GM18520 (cell line): ENCODE data around the gene TLR8.
"Not testable (repeated sequence)": the region's sequence is repeated elsewhere in the genome, so short reads cannot be mapped to it uniquely, and the experiment has no call there.

Experiments
- ATAC-seq: cut with Tn5 transposase; IDR thresholded peaks from one replicate; pipeline ENCODE4 v1.9.1; 2021; ENCODE audit not compliant: unreplicated experiment

TLR8 gene

DNA sequence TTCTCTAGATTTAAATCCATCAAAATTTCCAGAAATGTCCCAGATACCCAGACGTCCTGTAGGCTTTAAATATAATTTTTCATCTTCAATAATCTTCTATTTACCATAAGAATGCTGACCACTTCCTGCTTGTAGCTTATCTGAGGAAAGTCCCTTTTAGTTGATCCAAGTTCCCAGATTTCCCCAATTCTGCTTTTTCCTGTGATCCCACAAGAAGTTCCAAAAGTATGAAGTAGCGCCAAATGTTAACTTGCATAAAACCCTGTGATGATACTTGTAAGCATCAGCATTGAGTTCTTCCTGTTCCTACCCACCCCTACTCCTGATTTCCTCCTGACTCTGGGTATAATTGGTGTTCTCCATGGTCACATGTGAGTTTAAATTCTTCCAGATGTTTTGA is 10.6 kb upstream of the TLR8 start:
- no peak for ATAC-seq

DNA sequence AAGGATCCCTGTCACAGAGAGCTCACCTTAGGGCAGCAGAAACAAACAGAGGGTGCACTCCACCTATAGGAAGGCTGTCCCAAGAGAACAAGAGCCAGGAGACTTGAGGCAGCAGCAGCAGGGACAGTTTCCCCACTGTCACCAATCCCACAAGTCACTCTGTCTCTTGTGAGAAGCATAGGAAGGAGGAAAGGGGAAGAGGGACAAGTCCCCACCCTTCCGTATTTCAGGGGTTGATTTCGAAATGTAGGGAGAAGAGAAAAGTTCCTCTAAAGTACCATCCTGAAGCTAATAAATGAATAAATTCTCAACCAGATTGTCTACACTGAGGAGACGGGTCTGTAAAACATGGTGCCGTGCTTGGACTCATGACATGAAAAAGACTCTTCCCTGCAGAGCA is 9.5 kb upstream of the TLR8 start:
- ATAC-seq: no peak

DNA sequence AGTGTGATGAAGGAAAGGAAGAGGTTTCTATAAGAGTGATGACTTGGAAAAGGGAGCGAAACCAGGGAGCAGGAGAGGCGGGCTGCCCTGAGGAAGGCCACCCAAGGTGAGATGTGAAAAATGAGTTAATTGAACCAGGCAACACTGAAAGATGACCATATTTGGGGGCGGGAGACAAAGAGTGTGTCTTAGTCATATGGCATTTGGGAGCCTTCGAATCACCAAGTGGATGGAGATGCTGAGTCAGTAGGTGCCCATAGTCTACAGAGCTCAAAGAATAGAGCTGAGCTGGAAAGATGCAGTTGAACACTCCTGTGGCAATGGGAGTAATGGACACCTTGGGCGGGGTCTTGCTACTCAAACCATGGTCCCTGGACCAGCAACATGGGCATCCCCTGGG is 8.3 kb upstream of the TLR8 start:
- no peak for ATAC-seq

DNA sequence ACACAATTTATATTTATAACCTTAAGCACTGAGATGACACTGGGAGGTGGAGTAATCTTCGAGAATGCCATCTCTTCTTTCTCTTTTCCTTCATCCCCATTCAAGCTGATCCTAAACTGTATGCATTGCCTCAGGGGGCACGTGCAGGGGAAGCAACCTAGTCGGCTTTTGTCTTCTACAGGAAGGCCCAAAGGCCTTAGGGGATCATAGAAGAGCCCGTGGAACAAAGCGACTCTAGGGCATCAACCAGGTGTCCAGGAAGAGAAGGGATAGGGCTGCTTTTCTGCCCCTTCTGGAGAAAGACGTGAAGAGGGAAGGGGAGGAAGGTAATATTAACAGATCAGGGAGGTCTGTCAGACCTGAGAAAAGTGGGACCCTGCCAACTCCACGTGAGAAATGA is 6.9 kb upstream of the TLR8 start:
- no peak for ATAC-seq

DNA sequence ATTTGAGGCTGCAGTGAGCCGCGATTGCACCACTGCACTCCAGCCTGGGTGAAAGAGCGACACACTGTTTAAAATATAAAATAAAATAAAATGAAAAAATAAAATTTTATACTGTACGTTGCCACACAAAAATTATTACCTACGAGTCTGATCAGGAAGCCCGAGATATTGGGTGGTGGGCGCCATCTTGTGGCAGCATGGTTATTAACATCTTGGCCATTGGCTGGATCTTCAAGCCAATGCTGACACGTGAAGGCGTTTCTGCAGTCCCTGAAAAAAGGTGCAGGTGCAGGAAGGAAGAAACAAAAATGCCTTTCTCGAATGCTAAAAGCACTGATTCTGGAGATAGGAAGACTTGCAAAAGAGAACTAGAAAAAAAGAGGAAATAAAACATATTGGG is 4.9 kb upstream of the TLR8 start:
- ATAC-seq: no peak

DNA sequence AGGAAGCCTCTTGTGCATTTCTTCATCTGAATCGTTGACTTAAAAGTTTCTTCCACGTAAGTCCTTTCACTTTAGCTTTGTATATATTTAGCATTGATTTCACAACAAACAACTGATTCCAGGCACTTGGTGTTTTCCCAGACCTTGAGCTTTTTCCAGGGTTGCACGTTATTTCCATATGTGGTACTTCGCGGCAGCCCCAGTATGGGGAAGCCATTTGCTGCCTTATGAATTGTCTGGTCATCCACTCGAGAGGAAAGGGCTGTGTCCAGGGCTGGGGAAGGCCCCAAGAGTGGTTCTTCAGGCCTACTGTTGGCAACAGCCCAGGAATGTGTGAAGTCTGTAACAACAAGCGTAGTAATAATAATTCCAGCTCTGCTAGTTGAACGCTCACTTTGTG is 2.8 kb upstream of the TLR8 start:
- ATAC-seq: no peak

DNA sequence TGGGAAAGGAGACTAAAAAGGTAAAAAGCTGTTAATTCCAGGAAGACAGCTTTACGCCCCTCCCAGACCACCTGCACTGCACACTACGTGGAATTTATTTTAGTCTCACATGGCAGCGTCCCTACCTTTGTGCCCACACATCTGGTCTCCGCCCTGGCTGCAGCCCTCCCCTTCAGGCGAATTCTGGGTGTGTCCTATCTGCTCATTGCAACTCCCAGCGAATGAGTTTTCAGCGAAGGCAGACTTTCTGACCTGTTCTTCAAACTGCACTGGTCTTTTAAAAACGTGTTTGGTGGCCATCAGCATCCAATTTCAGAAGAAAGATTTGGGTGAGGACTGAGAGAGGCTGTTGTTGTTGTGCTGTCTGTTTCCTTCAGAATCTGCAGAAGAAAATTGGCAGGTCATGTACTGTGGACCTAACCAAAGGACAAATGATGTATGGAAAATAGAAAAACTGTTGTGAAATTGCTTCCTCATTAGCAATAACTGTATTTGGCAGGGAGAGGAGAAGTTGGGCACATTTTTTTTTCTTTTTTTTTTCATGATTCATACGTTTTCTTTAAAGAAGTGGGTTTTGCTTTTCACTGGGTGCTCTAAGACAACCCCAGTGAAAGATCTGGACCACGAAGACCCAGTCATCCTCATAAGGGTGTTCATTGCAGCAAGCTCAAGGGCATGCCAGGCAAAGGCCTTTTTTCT is 4.2 kb downstream of the TLR8 start:
- no peak for ATAC-seq

DNA sequence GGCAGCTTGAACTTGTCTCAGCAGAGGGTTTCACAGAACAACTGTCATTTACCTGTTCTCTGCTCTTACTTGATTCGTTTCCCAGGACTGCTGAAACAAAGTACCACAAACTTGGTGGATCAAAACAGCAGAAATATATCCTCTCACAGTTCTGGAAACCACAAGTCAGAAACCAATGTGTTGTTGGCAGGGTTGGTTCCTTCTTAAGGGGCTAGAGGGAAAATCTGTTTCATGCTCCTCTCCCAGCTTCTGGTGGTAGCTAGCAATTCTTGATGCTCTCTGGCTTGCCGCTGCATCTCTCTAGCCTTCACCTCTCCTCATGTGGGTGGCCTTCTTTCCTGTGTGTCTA is 4.7 kb downstream of the TLR8 start:
- ATAC-seq: no peak

DNA sequence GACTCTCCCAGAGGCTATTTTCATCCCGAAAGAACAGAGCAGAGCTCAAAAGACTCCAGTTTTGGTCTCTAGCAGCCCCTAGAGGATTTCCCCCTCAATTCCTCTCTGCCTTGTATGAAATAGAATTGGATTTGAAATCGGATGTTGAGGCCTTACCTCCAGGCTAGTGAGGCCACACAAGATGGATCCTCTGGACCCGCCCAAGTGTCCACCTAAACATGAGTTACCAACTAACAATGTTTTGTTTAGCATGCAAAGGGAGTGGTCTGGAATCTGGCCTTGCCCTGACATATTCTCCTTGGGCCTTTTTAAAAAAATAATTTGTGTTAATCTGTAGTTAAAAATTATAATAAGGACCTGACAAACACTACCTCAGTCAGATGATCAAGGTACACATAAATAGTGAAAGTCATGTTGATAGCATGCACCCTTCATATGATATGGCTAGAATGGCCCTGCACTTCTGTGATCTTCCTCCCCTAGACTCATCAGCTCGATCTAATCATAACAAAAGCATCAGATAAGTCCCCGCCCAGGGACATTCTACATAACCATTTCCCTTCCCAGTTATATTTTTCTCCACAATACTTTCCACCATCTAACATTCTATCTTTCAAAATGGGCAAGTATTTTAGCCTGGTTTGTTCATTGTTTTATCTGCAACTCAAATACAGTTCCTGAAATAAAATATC is 6.5 kb downstream of the TLR8 start:
- ATAC-seq: no peak

DNA sequence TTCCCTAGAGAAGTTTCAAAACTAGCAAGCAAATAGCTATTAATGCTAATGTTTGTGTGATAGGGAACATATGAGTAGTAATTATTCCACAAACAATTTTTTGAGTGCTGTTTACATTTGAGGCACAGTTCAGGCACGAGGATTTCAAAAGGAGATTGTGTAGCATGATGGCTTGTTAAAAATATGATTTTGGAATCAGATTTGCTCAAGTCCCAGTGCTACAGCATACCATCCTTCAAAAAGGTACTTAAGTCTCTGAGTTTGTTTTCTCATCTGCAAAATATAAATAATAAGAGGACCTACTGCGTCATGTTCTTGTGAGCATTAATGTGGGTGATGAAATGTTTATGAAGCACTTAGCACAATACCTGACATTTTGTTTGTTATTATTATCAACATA is 11.3 kb downstream of the TLR8 start:
- ATAC-seq: no peak

DNA sequence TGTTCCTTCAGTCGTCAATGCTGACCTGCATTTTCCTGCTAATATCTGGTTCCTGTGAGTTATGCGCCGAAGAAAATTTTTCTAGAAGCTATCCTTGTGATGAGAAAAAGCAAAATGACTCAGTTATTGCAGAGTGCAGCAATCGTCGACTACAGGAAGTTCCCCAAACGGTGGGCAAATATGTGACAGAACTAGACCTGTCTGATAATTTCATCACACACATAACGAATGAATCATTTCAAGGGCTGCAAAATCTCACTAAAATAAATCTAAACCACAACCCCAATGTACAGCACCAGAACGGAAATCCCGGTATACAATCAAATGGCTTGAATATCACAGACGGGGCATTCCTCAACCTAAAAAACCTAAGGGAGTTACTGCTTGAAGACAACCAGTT is 12.6 kb downstream of the TLR8 start:
- no peak for ATAC-seq

DNA sequence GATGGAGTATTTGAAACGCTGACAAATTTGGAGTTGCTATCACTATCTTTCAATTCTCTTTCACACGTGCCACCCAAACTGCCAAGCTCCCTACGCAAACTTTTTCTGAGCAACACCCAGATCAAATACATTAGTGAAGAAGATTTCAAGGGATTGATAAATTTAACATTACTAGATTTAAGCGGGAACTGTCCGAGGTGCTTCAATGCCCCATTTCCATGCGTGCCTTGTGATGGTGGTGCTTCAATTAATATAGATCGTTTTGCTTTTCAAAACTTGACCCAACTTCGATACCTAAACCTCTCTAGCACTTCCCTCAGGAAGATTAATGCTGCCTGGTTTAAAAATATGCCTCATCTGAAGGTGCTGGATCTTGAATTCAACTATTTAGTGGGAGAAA is 13.2 kb downstream of the TLR8 start:
- no peak for ATAC-seq

DNA sequence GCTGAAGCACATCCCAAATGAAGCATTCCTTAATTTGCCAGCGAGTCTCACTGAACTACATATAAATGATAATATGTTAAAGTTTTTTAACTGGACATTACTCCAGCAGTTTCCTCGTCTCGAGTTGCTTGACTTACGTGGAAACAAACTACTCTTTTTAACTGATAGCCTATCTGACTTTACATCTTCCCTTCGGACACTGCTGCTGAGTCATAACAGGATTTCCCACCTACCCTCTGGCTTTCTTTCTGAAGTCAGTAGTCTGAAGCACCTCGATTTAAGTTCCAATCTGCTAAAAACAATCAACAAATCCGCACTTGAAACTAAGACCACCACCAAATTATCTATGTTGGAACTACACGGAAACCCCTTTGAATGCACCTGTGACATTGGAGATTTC is 14.6 kb downstream of the TLR8 start:
- no peak for ATAC-seq

DNA sequence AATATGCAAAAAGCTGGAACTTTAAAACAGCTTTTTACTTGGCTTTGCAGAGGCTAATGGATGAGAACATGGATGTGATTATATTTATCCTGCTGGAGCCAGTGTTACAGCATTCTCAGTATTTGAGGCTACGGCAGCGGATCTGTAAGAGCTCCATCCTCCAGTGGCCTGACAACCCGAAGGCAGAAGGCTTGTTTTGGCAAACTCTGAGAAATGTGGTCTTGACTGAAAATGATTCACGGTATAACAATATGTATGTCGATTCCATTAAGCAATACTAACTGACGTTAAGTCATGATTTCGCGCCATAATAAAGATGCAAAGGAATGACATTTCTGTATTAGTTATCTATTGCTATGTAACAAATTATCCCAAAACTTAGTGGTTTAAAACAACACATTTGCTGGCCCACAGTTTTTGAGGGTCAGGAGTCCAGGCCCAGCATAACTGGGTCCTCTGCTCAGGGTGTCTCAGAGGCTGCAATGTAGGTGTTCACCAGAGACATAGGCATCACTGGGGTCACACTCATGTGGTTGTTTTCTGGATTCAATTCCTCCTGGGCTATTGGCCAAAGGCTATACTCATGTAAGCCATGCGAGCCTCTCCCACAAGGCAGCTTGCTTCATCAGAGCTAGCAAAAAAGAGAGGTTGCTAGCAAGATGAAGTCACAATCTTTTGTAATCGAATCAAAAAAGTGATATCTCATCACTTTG is 15.6 kb downstream of the TLR8 start:
- ATAC-seq: no peak

DNA sequence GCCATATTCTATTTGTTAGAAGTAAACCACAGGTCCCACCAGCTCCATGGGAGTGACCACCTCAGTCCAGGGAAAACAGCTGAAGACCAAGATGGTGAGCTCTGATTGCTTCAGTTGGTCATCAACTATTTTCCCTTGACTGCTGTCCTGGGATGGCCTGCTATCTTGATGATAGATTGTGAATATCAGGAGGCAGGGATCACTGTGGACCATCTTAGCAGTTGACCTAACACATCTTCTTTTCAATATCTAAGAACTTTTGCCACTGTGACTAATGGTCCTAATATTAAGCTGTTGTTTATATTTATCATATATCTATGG is 16.1 kb downstream of the TLR8 start:
- ATAC-seq: no peak

DNA sequence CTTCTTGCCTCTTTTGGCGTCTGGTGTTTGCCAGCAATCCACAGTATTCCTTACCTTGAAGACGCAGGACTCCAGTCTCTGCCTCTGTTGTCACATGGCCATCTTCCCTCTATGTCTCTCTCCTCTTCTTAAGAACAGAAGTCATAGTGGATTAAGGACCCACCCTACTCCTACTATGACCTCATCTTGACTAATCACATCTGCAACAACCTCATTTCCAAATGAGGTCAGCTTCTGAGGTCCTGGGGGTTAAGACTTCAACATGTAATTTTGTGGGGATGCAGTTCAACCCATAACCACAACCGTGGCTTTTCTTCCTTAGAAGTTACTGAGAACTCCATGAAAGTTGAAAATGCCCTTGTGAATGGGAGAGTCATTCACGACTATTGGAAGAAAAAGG is 23.3 kb downstream of the TLR8 start:
- ATAC-seq: no peak

DNA sequence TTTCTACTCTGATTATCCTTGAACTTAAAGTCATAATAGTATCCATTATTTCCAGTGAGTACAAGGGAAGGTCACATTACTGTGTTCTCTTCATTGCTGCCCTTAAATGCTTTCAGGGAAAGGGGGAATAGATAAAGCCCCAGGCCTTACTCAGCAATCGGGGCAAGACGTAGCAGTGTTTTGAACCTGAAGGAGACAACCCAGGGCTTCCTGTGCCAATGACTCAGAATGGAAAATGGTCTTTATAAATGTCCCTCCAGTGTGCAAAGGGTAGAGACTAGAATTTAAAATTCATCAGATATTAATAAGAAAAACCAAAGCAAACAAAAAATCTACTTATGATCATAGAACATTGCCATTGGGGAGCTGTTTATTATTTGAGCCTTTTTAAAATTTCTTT is 23.7 kb downstream of the TLR8 start:
- no peak for ATAC-seq

DNA sequence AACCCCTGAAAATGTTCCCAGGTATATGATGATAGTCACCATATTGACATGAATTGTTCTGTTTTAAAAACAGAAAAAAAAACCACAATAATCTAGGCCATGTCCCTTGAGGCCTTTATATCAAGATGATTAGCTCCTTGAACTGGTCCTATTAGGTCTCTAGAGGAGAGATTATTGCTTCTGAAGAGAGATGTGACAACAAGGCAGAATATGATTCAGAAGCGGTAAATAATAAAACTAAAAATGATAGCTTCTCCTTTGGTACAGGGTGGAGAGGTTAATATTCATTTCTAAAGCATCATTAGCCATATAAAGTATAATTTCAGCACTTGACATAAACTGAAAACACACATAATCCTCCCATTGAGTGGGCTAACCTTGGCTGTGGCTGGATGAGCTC is 25.8 kb downstream of the TLR8 start:
- ATAC-seq: no peak

DNA sequence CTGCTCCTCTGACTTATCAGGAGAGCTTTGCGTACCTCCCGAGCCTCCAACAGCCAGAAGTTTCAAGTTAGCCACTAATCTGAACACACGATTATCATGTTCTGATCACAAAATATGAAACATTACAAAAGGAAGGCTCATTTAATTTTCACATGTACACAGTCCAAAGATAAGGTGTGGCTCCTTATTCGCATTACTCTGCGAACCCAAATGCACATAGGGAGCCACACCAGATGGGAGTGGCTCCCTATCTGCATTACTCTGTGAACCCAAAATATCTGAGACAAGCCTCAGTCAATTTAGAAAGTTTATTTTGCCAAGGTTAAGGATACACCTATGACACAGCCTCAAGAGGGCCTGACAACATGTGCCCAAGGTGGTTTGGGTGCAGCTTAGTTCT is 28.4 kb downstream of the TLR8 start:
- ATAC-seq: no peak

DNA sequence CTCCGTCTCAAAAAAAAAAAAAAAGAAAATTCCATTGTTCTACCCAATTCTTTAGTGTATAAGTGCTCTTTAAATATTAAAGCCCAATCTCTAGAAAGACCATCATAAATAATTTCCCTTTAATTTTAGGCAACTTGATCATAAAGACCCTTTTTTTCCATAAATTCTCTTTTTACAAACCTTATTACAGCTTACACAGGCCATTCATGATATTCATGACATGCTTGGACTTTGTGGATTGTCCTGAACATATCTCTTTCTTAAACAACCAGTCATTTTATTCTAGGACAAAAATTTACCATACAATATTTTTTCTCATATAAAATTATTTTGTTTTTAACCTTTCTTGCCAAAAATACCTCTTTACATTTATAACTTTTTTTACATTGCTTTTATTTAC is 30.5 kb downstream of the TLR8 start:
- no peak for ATAC-seq

DNA sequence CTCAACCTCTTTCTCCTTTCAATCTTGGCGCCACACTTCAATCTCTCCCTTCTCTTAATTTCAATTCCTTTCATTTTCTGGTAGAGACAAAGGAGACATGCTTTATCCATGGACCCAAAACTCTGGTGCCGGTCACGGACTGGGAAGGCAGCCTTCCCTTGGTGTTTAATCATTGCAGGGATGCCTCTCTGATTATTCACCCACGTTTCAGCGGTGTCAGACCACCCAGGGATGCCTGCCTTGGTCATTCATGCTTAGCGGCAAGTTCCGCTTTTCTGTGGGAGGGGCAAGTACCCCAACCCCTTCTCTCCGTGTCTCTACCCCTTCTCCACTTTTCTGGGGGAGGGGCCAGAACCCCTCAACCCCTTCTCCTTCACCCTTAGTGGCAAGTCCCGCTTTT is 34.1 kb downstream of the TLR8 start:
- ATAC-seq: not testable (repeated sequence)

DNA sequence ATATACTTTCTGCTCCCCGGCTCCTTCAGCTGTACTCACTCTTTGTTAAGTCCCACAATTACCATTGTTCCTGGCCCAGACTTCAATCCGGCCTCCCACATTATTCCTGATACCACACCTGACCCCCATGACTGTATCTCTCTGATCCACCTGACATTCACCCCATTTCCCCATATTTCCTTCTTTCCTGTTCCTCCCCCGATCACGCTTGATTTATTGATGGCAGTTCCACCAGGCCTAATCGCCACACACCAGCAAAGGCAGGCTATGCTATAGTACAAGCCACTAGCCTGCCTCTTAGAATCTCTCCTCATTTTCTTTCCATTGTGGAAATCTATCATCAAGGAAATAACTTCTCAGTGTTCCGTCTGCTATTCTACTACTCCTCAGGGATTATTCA is 37.2 kb downstream of the TLR8 start:
- not testable (repeated sequence) for ATAC-seq

DNA sequence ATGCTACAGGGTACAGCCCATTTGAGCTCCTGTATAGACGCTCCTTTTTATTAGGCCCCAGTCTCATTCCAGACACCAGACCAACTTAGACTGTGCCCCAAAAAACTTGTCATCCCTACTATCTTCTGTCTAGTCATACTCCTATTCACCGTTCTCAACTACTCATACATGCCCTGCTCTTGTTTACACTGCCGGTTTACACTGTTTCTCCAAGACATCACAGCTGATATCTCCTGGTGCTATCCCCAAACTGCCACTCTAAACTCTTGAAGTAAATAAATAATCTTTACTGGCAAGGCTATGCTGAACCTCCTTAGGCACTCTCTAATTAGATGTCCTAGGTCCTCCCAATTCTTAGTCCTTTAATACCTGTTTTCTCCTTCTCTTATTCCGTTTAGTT is 38.0 kb downstream of the TLR8 start:
- not testable (repeated sequence) for ATAC-seq
